Hepatocyte (in vitro differentiated cells): ENCODE results near the gene NEDD4. TPM values are rescaled to one million over a fixed set of nuclear protein-coding genes. Genes with fewer than 3 reads are reported as not detected.

Experiments
- DNase-seq: peaks from one replicate; pipeline ENCODE4 v3.0.0-alpha.2; 2016; ENCODE audit warnings: low spot score
- H2AFZ ChIP-seq: fragments of 200-600 bp; sonication (generic); 2 replicates; pipeline ENCODE4 v1.6.0; 2016; ENCODE audit warnings: antibody characterized with exemption, mild to moderate bottlenecking
- H3K27ac ChIP-seq: fragments of 200-600 bp; sonication (generic); 2 replicates; pipeline ENCODE4 v1.5.1; 2016; ENCODE audit warnings: mild to moderate bottlenecking
- H3K27me3 ChIP-seq: fragments of 200-600 bp; sonication (generic); 2 replicates; pipeline ENCODE4 v1.6.1; 2016
- H3K36me3 ChIP-seq: fragments of 200-600 bp; sonication (generic); replicated peaks from 2 replicates; pipeline ENCODE4 v1.5.1; 2016; ENCODE audit warnings: low read depth; ENCODE audit not compliant: insufficient read depth
- H3K4me1 ChIP-seq: fragments of 200-600 bp; sonication (generic); 2 replicates; pipeline ENCODE4 v1.5.1; 2016; ENCODE audit warnings: mild to moderate bottlenecking, moderate library complexity; ENCODE audit not compliant: insufficient read depth
- H3K4me2 ChIP-seq: fragments of 200-600 bp; sonication (generic); 2 replicates; pipeline ENCODE4 v1.6.0; 2016
- H3K4me3 ChIP-seq: fragments of 200-600 bp; sonication (generic); 2 replicates; pipeline ENCODE4 v1.5.1; 2016; ENCODE audit warnings: mild to moderate bottlenecking
- H3K79me2 ChIP-seq: fragments of 200-600 bp; sonication (generic); 2 replicates; pipeline ENCODE4 v1.6.0; 2017; ENCODE audit warnings: mild to moderate bottlenecking
- H3K9me2 ChIP-seq: fragments of 200-600 bp; sonication (generic); replicated peaks from 2 replicates; pipeline ENCODE4 v1.6.0; 2017; ENCODE audit warnings: mild to moderate bottlenecking; ENCODE audit not compliant: insufficient read depth
- H3K9me3 ChIP-seq: fragments of 200-600 bp; sonication (generic); 2 replicates; pipeline ENCODE4 v1.5.1; 2016; ENCODE audit warnings: low read depth, mild to moderate bottlenecking
- H4K20me1 ChIP-seq: fragments of 200-600 bp; sonication (generic); 2 replicates; pipeline ENCODE4 v1.6.0; 2016; ENCODE audit warnings: mild to moderate bottlenecking; ENCODE audit not compliant: insufficient read depth, poor library complexity, severe bottlenecking
- CTCF ChIP-seq: fragments of 200-600 bp; sonication (generic); IDR thresholded peaks from 2 replicates; pipeline ENCODE4 v1.5.1; 2016; ENCODE audit warnings: antibody characterized with exemption, mild to moderate bottlenecking; ENCODE audit not compliant: poor library complexity
- EZH2 ChIP-seq: fragments of 200-600 bp; sonication (generic); IDR thresholded peaks from 2 replicates; pipeline ENCODE4 v1.6.1; 2016; ENCODE audit warnings: antibody characterized with exemption, mild to moderate bottlenecking, borderline replicate concordance
- EZH2phosphoT487 ChIP-seq: fragments of 200-600 bp; sonication (generic); IDR thresholded peaks from one replicate; pipeline ENCODE4 v1.6.1; 2018; ENCODE audit warnings: antibody characterized with exemption, mild to moderate bottlenecking, low read depth, moderate library complexity; ENCODE audit not compliant: unreplicated experiment, severe bottlenecking
- WGBS: methylation state at CpG from one replicate; pipeline ENCODE4 v1.1.6; 2016; ENCODE audit warnings: low lambda C conversion rate; ENCODE audit errors: missing lambda C conversion rate; 5-methylcytosine and 5-hydroxymethylcytosine counted together
- polyA plus RNA-seq: library from polyadenylated mRNA; unstranded; fragments of >200 nt; fragmentation: Nextera tagmentation; extraction: Ambion mirVana; gene quantifications from 2 replicates; pipeline ENCODE4 v1.2.1, GENCODE V29; 2016
- total RNA-seq: library from RNA; depleted of rRNA; stranded (reverse); fragments of >200 nt; gene quantifications from 2 replicates; pipeline ENCODE4 v1.2.3, GENCODE V29; 2014

The NEDD4 gene
- total and polyA plus RNA-seq, 2 experiments from 2014 or later, result 26.5 to 77.0 TPM

DNA sequence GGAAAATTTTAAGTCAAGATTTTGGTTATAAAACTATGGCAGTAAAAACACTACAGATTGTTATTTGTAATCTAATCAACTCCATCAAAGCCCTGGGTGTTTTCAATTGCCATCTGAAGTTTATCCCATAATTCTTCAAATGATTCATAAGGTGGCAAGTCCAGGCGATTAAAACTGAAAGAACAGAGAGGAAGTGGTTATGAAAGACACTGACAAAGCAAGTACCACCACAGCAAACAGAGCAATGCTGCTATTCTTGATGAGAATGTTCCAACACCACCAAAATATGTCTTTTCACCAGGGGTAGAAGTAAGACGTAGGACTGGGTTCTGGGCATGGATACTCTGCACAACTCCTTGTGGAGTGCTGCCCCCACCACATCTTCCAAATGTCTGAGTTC, 163.6 kb downstream of the NEDD4 start:
- Histone ChIP-seq H3K36me3 (no peaks in the 10 kb centered on the region), H3K9me2 (no peaks in the 10 kb centered on the region), H2AFZ (no peak overlapping the region), H3K27me3 (no peaks in the 10 kb centered on the region), H3K27ac (no peak overlapping the region), H3K4me2 (no peak overlapping the region), H4K20me1 (no peaks in the 10 kb centered on the region), H3K79me2 (no peaks in the 10 kb centered on the region), H3K4me1 (no peaks in the 10 kb centered on the region), H3K9me3 (no peaks in the 10 kb centered on the region), H3K4me3 (no peak overlapping the region)
- TF ChIP-seq CTCF (no peak), EZH2 (no peak), EZH2phosphoT487 (no peak)
- no peak for DNase-seq
- WGBS, result 98% methylated on average over 2 of the region's 2 CpGs

GRCh38 chr15:55827955-55828354, 165.5 kb downstream of the NEDD4 start:
- WGBS, result 93% methylated on average over 2 of the region's 2 CpGs
- H3K36me3 ChIP-seq, result no peaks in the 10 kb centered on the region
- H3K4me2 ChIP-seq, result no peak overlapping the region
- H3K27me3 ChIP-seq, result no peaks in the 10 kb centered on the region
- no peak overlapping the region for H3K4me3 ChIP-seq
- no peaks in the 10 kb centered on the region for H3K79me2 ChIP-seq
- H3K9me3 ChIP-seq, result no peaks in the 10 kb centered on the region
- no peak overlapping the region for H2AFZ ChIP-seq
- TF ChIP-seq EZH2 (no peak), CTCF (no peak), EZH2phosphoT487 (no peak)
- DNase-seq, result no peak
- H3K27ac ChIP-seq, result no peak overlapping the region
- no peaks in the 10 kb centered on the region for H4K20me1 ChIP-seq
- peaks cover 10% of the 10 kb centered on the region for H3K4me1 ChIP-seq
- no peaks in the 10 kb centered on the region for H3K9me2 ChIP-seq

DNA sequence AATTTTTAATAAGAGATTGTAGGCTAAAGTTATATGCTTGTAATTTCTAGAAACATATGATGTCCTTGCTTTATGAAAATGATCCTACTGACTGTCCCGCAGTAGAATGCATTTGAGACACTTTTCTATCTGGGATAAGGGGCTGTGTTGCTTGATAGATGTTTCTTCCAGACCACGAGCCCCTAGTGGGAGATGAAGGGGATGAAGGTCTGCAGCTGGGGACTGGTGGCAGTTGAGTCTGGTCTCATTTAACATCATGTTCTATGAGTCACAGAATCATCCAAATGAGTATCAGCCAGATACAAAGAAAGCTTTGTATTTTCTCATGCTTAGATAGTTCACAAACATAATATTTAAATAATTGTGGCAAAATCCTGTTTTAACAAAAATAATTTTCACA, 166.2 kb downstream of the NEDD4 start:
- H2AFZ ChIP-seq, result no peak overlapping the region
- H3K9me2 ChIP-seq, result no peaks in the 10 kb centered on the region
- H3K4me1 ChIP-seq, result peaks cover 14% of the 10 kb centered on the region
- no peaks in the 10 kb centered on the region for H3K27me3 ChIP-seq
- TF ChIP-seq EZH2phosphoT487 (no peak), CTCF (no peak), EZH2 (no peak)
- H3K4me3 ChIP-seq, result no peak overlapping the region
- no peaks in the 10 kb centered on the region for H3K79me2 ChIP-seq
- H3K9me3 ChIP-seq, result no peaks in the 10 kb centered on the region
- no peak overlapping the region for H3K27ac ChIP-seq
- whole genome bisulfite sequencing, result 74% methylated on average over 2 of the region's 2 CpGs
- no peaks in the 10 kb centered on the region for H3K36me3 ChIP-seq
- H4K20me1 ChIP-seq, result no peaks in the 10 kb centered on the region
- no peak overlapping the region for H3K4me2 ChIP-seq
- DNase-seq, result no peak
